NCI-H2107 treated with DMSO at 0.1 percent for 48 hours (cell line): Measurements from ENCODE around the gene ZXDA.

Experiments
- DNase-seq: peaks from one replicate; lab custom pipeline; 2025; ENCODE audit not compliant: unreplicated experiment; lab: John Stamatoyannopoulos, UW

The ZXDA gene

GRCh38 chrX:57899064-57899463 is 11.2 kb downstream of the ZXDA start:
- DNase-seq = no peak

- no peak for DNase-seq
Measured at GRCh38 chrX:57871463-57871862, 38.8 kb downstream of the ZXDA start.
